HG03139 (cell line): Measurements from ENCODE around the gene WNT1.

ENCODE experiments used
- ATAC-seq: cut with Tn5 transposase; IDR thresholded peaks from one replicate; pipeline ENCODE4 v1.9.1; 2021; ENCODE audit not compliant: unreplicated experiment

Gene WNT1

DNA sequence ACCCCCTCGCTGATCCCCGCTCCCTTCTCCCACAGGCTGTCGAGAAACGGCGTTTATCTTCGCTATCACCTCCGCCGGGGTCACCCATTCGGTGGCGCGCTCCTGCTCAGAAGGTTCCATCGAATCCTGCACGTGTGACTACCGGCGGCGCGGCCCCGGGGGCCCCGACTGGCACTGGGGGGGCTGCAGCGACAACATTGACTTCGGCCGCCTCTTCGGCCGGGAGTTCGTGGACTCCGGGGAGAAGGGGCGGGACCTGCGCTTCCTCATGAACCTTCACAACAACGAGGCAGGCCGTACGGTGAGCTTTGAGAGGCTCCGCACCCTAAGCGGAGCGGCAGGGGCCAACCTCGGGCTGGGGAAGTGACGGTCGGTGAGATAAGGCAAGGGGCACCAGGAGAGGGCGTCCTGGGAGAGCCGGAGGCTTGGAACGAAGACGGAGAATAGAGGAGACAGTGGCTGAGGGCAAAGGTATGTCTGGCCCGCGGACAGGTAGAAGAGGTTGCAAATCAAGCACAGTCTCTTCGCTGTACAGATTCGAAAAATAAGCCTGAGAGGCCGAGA lies 2.3 kb downstream of the WNT1 start:
- no peak for ATAC-seq

DNA sequence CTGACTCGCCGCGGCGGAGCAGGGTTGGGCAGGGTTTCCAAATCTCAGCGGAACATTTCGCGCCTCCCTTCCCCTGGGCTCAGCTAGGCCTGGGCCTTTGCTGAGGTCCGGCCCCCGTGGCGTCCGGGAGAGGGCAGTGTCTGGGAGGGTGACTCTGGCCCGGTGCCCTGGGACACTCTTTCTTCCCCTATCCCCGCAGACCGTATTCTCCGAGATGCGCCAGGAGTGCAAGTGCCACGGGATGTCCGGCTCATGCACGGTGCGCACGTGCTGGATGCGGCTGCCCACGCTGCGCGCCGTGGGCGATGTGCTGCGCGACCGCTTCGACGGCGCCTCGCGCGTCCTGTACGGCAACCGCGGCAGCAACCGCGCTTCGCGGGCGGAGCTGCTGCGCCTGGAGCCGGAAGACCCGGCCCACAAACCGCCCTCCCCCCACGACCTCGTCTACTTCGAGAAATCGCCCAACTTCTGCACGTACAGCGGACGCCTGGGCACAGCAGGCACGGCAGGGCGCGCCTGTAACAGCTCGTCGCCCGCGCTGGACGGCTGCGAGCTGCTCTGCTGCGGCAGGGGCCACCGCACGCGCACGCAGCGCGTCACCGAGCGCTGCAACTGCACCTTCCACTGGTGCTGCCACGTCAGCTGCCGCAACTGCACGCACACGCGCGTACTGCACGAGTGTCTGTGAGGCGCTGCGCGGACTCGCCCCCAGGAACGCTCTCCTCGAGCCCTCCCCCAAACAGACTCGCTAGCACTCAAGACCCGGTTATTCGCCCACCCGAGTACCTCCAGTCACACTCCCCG lies 3.0 kb downstream of the WNT1 start:
- no peak for ATAC-seq

DNA sequence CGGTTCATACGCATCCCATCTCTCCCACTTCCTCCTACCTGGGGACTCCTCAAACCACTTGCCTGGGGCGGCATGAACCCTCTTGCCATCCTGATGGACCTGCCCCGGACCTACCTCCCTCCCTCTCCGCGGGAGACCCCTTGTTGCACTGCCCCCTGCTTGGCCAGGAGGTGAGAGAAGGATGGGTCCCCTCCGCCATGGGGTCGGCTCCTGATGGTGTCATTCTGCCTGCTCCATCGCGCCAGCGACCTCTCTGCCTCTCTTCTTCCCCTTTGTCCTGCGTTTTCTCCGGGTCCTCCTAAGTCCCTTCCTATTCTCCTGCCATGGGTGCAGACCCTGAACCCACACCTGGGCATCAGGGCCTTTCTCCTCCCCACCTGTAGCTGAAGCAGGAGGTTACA lies 3.6 kb downstream of the WNT1 start:
- ATAC-seq = no peak

DNA sequence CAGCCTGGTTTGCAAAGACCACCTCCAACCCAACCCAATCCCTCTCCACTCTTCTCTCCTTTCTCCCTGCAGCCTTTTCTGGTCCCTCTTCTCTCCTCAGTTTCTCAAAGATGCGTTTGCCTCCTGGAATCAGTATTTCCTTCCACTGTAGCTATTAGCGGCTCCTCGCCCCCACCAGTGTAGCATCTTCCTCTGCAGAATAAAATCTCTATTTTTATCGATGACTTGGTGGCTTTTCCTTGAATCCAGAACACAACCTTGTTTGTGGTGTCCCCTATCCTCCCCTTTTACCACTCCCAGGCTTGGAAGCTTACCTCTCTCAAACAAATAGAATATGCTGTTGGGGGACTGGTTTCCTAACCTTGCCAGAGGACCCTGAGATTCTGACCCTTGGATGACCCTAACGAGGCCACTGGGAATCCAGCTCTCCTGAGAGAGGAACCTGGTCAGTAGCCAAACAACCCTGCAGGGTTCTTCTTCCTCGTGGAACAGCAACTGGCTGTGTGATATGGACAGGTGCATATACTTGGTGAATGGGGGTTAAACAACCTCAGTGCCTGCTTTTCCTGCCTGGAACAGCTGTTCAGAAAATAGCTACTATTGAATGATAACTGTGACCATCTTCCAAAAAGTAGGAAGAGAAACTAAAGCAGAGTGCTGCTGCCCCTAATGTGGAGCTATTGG lies 4.4 kb downstream of the WNT1 start:
- no peak for ATAC-seq

DNA sequence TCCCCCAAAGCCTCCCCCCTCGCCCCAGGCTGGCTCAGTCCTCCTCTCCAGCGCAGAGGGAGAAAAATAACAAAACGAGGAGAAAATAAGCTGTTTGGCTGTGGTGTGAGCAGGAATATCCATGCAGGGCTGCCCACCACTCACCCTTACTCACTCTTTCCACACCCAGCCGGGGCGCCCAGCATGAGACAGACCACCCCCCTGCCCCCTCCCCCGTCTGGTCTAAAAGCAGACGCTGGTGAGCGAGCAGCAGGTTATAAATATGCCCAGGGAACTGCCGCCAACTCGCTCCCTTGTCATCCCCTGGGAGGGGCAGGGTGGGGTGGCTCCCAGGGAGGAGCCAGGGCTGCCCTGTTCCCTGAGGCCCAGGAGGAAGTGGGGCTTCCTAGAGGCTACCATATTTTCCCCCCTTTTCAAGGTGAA lies 7.4 kb downstream of the WNT1 start:
- ATAC-seq = no peak

DNA sequence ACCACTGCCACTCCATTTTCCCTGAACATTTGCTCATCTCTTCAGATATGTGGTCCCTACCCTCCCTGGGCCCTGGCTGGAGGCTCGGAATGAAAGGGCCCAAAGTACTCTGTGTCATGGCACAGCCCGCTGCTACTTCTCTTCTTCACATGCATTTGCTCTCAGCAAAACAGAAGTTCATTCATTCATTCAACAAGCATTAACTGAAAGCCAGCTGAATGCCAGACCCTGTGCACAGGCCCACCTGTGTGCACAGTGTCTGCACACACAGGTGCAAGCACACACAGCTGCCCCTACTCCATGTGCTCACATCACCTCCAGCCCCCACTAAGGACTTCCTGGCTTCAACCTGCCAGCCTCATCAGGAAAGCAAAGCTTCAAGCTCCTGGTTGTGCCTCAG lies 7.8 kb downstream of the WNT1 start:
- no peak for ATAC-seq

DNA sequence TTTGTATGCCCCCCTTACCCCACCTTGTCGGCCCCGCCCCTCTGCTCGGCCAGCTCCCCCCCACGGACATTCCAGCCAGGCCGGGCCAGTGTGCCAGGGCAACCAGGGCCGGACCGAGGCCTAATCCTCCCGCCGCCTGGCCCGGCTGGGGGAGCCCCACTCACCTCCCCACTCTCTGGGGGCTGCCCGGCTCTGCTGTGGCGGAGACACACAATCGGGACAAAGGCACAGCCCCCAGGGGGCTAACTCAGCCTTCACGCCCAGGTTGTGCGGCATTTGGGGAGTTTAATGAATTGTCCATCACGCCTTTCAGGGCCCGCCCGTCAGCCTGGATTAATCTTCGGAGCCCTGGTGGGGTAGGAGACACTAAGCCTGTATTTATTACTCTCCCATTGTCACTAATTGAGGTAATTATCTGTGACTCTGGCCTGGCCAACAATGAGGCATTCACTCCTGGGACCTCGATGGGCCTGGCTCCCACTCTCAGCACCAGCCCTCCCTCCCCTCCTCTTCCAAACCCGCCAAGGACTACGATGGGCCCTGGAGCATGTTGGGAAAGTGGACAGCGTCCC lies 8.7 kb downstream of the WNT1 start:
- no peak for ATAC-seq

DNA sequence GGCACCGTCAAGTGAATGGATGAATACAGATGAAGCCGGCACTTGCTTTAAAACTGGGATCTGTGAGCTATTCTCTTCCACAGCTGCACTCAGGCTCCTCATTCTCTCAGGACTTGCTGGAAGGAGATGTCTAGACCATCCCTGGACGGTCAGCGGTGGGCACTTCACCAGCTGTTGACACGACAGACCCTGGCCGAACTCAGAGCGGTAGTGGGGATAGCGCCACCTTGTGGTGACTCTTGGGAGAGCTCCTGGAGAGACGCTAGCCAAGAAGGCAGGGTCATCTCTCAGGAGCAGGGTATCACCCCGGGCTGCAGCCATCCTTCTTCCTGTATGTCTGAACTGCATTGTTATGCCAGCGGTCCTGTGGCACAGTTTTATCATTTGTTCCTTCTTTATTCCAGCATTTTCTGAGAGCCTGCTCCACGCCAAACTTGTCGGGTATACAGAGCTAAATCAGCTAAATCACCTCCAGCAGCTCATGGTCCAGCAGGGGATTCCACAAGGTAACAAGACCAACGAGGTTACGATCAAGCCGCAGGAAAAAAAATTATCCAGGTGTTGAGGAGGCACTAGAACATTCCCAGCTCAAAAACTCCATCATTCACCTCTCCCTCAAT lies 10.0 kb downstream of the WNT1 start:
- no peak for ATAC-seq

DNA sequence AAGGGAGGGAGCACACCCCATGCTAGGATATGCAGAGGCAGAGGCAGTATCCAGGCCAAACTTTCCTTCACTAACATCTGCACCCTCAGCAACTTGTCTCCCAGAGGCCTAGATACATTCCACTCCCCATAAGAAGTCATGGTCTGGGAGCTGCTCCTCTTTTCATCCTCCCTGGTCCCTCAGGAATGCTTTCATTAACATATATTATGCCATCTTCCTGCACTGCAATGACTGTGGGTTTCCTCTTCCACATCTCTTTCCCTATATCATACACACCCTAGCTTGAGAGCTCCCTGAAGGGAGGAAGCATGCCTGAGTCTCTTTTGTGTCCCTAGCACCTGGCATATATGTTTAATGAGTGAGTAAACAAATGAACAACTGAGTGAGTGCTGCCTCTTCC lies 12.4 kb downstream of the WNT1 start:
- no peak for ATAC-seq

DNA sequence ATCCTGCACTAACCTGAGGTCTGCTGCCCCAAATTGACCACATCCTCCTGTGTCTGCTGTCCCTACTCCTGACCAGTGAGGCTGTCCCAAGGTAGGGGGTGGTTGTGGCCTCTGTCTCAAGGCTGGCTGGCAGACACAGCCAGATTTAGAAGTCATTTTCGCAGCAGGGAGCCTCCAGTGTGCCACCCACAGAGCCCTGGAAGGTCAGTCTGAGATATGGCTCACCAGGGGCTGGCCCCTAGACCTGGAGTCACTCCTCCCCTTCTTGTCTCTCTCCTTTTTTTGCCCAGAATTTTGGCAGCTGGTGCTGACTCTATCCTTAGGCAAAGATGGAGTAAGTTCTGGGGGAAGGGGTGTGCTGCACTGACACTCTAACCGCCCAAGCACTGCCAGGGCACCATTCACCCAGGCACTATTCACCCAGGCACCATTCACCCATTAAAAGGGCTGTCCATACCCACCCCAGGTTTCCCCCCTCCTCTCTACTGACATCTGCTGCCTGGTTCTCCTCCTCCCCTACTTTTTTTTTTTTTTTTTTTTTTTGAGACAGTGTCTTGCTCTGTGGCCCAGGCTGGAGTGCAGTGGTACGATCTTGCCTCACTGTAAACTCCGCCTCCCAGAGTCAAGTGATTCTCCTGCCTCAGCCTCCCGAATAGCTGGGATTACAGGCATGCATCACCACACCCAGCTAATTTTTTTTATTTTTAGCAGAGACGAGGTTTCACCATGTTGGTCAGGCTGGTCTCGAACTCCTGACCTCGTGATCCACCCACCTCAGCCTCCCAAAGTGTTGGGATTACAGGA lies 13.3 kb downstream of the WNT1 start:
- no peak for ATAC-seq

DNA sequence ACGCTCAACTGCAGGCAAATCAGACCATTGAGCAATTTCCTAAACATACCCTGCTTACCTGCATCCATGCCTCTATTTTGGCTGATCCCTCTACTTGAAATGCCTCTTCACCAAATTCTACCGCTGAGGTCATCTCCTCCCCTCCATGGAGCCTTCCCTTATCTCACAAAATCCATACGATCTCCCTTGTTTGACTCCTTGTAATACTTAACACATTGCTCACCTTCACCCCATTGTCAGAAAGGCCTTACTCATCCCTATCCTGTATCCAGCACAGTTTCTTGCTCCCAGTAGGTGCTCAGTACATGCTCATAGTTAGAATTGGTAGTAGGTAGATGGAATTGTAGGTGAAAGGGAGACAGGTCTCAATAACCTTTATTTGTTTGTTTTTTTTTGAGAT lies 15.7 kb downstream of the WNT1 start:
- no peak for ATAC-seq

DNA sequence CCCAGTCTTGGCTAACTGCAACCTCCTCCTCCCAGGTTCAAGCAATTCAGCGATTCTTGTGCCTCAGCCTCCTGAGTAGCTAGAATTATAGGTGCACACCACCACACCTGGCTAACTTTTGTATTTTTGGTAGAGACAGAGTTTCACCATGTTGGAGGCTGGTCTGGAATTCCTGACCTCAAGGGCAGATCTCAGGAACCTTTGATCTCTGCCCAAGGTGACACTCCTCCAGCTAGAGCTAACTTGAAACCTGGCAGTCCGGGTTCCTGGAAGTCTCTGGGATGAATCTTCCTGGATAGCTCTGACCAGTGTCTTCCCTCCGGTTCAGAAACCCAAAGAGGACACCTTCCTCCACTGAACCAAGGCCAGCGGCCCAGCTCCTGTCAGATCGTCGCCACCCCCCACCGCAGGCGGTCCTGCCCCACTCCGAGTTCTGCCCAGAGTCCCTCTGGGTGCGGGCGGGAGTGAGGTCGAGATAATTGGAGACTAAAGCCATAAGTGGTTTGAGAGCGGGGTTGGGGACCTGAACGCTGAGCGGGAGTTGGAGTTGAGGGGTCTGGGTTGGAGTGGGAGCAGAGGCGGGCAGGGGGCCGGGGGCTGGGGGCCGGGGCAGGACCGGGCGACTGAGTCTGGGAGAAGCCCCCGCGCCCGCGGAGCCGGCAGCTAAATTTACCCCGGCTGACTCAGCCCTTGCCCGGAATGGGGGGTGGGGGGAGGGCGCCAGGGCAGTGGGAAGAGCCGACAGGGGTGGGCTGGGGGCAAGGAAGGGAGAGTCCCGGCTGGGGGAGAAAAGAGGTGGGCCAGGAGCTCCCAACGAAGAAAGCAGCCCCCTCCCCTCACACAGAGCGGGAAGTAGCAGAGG lies 16.3 kb downstream of the WNT1 start:
- ATAC-seq = no peak

DNA sequence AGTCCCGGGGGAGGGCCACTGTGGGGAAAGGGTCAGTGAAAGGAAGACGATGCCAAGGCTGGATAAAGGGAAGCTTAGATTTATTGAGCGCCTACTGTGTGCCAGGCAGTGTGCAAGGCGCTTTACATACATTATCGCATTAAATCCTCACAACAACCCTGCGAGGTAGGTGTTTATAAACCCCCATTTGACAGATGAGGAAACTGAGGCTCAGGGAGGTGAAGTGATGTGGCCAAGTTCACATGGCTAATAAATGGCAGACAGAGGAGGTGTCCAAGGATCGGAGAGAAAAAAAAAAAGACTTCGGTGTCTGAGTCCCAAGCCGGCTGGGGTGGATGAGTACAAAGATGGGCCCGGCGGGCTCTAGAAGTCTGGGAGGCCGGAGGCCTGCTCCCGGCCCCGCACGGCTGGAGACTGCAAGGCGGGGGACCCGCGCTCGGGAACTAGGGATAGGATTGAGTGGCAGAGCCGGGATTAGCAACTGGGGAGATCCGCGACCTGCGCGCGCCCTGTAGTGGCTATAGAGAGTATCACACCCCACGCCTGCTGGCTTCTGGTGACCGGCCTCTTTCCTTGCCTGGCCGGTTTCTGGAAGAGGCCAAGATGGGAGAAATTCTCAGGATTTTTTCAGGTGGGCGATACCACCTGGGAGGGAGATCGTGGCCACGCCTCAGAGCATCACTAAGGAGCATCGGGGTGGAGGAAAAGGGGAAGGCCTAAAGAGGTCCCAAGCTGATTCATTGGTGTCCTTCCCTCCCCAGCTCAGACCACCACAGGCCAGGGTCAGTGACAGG lies 17.2 kb downstream of the WNT1 start:
- ATAC-seq = no peak

DNA sequence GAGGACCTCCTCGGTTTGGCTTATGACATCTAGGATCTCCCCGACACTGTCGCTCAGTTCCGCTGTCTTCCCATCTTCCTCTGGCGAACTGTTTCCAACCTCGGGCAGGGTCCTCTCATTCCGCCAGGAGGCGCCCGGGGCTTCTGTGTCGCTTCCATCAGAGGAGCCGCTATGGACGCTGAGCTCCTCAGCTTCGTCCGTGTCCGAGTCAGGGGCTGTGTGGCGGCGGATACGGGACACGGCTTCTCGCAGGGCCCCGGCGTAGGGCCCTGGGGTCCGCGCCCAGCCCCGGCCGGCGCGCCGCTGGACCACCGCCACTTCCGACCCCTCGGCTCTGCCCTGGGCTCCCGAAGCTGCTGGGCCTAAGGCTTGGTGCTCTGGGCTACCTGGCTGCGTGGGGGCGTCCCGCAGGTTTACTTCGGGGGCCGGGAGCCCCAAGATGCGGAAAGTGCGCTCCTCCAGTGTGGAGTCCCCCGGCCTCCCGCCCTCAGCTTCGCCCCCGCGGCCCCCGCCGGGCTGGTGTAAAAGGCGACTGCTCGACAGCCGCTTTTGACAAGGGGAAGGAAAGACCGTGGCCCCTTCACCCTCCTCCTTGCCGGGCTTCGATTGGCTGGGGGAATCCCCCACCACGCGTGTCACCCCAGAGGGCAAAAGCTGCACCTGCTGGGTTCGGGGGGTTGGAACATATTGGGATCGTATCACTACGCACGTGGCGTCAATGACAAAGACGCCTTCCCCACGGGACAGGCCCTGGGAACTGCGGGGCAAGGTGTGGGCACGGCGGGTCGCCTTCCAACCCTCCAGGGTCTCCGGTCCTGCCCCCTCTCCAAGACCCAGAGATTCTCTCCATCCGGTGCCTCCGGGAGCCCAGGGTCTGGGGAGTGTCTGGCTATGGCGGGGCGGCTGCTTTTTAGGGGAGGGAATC lies 18.9 kb downstream of the WNT1 start:
- no peak for ATAC-seq

DNA sequence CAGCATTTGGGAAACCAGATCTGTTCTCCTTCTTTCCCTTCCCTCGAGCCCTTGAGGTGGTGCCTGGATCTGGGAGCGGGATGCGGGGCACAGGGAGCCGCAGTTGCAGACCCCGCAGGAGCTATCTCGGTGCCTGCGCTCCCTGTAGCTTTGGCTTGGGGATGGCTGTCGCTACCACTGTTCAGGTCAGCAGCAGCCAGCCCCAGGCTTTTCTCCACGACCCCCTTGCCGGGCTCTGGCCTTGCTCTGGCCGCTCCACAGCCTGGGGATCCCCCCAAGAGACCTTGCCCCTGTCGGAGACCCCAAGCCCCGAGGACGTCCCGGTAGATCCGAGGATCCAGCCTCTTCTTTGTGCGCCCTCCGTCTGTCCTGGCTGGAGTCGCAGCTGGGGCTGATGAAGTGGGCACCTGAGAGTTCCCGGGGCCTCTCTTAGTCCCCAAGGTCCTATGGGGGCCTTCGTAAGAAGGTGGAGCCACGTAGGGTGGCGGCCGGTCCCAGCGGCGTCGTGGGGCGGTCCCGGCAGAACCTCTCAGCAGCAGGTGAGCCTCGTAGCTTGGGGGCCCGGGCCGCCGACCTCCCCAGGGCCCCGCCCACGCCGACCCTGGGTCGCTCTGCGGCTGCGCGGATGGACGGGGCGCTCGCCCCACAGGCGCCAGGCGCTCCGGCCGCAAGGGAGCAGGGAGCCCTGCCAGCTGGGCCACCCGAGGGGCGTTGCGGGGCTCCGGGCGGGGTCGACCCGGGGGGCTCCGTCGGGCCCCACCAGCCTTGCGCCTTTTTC lies 19.8 kb downstream of the WNT1 start:
- ATAC-seq = no peak

DNA sequence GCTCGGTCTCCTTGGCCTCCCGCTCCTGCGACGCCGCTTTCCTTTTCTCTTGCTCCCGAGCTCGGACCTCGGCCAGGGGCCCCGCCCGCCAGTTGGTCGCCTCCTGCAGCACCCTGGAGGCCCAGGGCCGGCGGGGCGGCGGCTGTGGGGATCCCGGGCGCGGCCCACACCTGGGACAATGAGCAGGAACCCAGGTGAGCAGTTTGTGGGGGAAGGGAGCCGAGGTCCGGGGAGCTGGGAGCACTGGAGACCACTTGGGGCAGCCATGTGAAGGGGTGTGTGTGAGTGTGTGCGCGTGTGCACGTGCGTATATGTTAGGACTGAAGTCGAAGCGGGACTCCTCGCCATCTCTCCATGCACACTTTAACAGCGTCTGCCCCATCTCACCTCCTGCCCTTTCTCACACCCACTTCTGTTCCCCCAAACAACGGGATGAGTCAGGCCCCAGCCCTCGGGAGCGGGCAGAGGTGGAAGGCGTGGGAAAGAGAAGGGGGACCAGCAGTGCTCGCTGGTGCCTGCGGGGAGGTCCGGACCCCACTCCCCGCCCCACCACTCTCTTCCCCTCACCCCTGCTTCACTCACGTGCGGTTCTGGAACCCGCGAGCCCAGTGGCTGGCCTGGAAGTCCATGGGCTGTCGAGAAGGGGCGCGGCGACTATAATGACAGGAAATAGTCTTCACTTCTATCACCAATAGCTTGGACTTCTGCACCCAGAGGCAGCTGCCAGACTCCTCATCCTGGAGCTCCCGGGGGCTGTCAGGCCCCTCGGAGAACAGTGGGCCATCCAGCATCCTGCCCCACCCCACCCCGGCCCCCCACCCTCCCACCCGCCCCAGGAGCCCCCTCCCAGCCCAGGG lies 20.6 kb downstream of the WNT1 start:
- no peak for ATAC-seq
